Mesothelial cell of epicardium (in vitro differentiated cells): ENCODE data around the gene COL16A1. TPM values are rescaled to one million over a fixed set of nuclear protein-coding genes. Genes with fewer than 3 reads are reported as not detected.

Experiments used
- DNase-seq, 2 experiments: peaks; one replicate each; pipeline ENCODE4 v3.0.0; 2021; ENCODE audit warnings: low spot score in 2 of 2; ENCODE audit not compliant: unreplicated experiment in 2 of 2
- H3K27ac Mint-ChIP-seq: 2 replicates; pipeline ENCODE4 v1.8.0; 2021; ENCODE audit warnings: mixed read lengths
- H3K27me3 Mint-ChIP-seq: 2 replicates; pipeline ENCODE4 v1.8.0; 2021; ENCODE audit warnings: low read depth, mixed read lengths
- H3K36me3 Mint-ChIP-seq: 2 replicates; pipeline ENCODE4 v1.8.0; 2021; ENCODE audit warnings: mixed read lengths
- H3K4me1 Mint-ChIP-seq: 2 replicates; pipeline ENCODE4 v1.8.0; 2021; ENCODE audit warnings: mixed read lengths
- H3K4me3 Mint-ChIP-seq: 2 replicates; pipeline ENCODE4 v1.8.0; 2021; ENCODE audit warnings: mild to moderate bottlenecking, moderate library complexity, mixed read lengths
- H3K9me3 Mint-ChIP-seq: 2 replicates; pipeline ENCODE4 v1.8.0; 2021; ENCODE audit warnings: mixed read lengths
- total RNA-seq: library from RNA; stranded (reverse); gene quantifications from 3 replicates; pipeline ENCODE4 v1.2.1, GENCODE V29; 2021
- TF ChIP-seq, protein P1 (sequence below): fragments of 200-600 bp; sonication (generic); IDR thresholded peaks from one replicate; pipeline ENCODE4 v1.5.0; 2021; ENCODE audit warnings: antibody characterized with exemption; ENCODE audit not compliant: unreplicated experiment

COL16A1 gene
- total RNA-seq, 1 donor from 2014 or later: 389 TPM

DNA sequence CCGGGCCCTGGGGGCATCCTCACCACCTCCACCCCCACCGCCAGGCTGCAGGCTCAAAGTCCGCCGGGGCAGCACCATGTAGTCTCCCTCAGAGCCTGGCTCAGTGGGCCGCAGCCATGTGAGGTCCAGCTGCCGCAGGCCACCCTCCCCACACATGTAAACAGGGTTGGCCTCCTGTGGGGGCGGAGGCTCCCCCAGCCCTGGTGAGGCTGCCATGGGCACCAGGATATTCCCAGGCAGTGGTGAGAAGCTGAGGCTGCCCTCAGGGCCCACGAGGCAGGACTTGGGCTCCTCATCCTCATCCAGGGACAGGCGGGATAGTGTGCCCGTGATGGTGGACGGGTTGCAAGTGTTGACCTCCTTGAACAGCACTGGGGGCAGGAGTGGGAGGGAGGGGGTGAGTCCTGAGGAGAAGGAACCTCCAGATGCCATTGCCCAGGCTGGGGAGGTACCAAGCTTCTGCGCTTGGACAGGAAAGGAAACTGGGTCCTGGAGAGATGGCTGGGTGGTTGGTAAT is 27.3 kb upstream of the COL16A1 start:
- no peaks in the 10 kb centered on the region for H3K9me3 Mint-ChIP-seq
- H3K4me1 Mint-ChIP-seq: peaks cover 1% of the 10 kb centered on the region
- no peak overlapping the region for H3K27ac Mint-ChIP-seq
- H3K4me3 Mint-ChIP-seq: no peak overlapping the region
- no peaks in the 10 kb centered on the region for H3K27me3 Mint-ChIP-seq
- no peaks in the 10 kb centered on the region for H3K36me3 Mint-ChIP-seq
- TF ChIP-seq, protein P1, sequence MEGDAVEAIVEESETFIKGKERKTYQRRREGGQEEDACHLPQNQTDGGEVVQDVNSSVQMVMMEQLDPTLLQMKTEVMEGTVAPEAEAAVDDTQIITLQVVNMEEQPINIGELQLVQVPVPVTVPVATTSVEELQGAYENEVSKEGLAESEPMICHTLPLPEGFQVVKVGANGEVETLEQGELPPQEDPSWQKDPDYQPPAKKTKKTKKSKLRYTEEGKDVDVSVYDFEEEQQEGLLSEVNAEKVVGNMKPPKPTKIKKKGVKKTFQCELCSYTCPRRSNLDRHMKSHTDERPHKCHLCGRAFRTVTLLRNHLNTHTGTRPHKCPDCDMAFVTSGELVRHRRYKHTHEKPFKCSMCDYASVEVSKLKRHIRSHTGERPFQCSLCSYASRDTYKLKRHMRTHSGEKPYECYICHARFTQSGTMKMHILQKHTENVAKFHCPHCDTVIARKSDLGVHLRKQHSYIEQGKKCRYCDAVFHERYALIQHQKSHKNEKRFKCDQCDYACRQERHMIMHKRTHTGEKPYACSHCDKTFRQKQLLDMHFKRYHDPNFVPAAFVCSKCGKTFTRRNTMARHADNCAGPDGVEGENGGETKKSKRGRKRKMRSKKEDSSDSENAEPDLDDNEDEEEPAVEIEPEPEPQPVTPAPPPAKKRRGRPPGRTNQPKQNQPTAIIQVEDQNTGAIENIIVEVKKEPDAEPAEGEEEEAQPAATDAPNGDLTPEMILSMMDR: no peak
- DNase-seq: no peak

DNA sequence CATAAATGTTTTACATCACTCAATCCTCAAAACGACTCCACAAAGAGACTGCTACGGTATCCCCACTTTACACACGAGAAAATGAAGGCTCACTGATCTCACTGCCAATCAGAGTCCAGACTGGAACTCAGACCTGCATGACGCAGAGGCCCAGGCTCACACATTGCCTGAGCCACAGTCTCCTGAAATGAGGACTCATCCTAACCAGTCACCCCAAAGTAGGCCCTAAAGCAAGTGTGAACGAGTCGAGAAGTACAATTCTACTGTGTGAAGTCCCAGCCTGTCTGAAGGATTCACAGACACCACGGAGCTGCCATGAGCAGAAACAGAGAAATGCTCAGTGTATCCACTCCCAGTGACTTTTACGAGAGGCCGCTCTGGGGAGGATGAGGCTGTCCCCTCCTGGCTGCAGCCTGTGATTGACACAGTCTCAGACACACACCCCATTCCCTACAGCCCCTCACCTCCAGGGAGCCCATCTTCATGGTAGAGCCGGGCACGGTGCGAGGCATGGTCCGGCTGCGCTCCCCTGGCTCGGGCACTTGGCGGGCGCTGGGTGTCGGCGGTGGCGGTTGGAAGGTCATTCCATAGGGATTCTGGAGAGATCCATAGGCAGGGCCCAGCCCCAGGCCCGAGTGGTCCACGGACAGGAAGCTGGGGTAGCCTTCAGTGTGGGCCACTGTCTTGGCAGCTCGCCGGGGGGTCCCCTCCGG is 26.7 kb upstream of the COL16A1 start:
- DNase-seq: no peak
- Mint-ChIP-seq H3K4me3 (no peak overlapping the region), H3K4me1 (peaks cover 4% of the 10 kb centered on the region), H3K27me3 (no peaks in the 10 kb centered on the region), H3K36me3 (no peaks in the 10 kb centered on the region), H3K27ac (no peak overlapping the region), H3K9me3 (no peaks in the 10 kb centered on the region)
- TF ChIP-seq, protein P1: no peak

DNA sequence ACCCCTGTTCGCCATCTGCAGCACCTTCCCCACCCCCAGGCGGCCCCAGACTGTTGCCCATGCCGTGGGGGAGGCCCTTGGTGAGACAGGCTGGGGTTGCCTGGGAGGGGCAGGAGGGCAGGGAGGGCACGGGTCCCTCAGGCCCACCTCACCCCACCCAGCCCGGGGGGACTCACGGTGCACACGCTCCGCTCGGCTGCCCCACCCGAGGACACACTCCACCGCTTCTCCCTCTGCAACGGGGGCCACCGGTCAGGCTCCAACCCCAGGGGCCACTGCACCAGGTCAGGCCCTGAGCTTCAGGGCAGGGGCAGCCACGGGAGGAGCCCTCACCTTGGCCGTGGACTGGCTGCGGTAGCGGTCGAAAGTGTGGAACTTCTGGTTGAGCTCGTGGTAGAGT is 24.0 kb upstream of the COL16A1 start:
- Mint-ChIP-seq H3K36me3 (no peaks in the 10 kb centered on the region), H3K27me3 (no peaks in the 10 kb centered on the region), H3K4me3 (no peak overlapping the region), H3K27ac (no peak overlapping the region), H3K9me3 (no peaks in the 10 kb centered on the region), H3K4me1 (peaks cover 4% of the 10 kb centered on the region)
- TF ChIP-seq, protein P1: no peak
- no peak for DNase-seq

GRCh38 chr1:31727195-31727594 is 23.4 kb upstream of the COL16A1 start:
- Mint-ChIP-seq H3K27ac (no peak overlapping the region), H3K36me3 (no peaks in the 10 kb centered on the region), H3K4me1 (peaks cover 4% of the 10 kb centered on the region), H3K9me3 (no peaks in the 10 kb centered on the region), H3K4me3 (no peak overlapping the region), H3K27me3 (peaks cover 4% of the 10 kb centered on the region)
- no peak for DNase-seq
- TF ChIP-seq, protein P1: no peak

- H3K4me3 Mint-ChIP-seq: no peak overlapping the region
- no peak overlapping the region for H3K27ac Mint-ChIP-seq
- peaks cover 5% of the 10 kb centered on the region for H3K27me3 Mint-ChIP-seq
- TF ChIP-seq, protein P1: no peak
- peaks cover 4% of the 10 kb centered on the region for H3K4me1 Mint-ChIP-seq
- no peaks in the 10 kb centered on the region for H3K9me3 Mint-ChIP-seq
- H3K36me3 Mint-ChIP-seq: no peaks in the 10 kb centered on the region
- no peak for DNase-seq
Observed at GRCh38 chr1:31726715-31727114, 22.9 kb upstream of the COL16A1 start.
